Peyer's patch (tissue), 4 donors: ENCODE measurements around the gene IL17RA. TPM values are rescaled to one million over a fixed set of nuclear protein-coding genes. Genes with fewer than 3 reads are reported as not detected.
A peak's percentile ranks its signal among the peaks of the same experiment; 100 is the strongest.

Source experiments
- DNase-seq, 3 donors: peaks; one replicate each; pipeline ENCODE4 v3.0.0-alpha.2; 2017 to 2019
- H3K27ac ChIP-seq, 4 donors: fragments of 200-600 bp; sonication (generic); one replicate each; pipeline ENCODE4 v1.5.1; 2016 to 2019
- H3K27me3 ChIP-seq, 2 donors: fragments of 200-600 bp; sonication (generic); one replicate each; pipeline ENCODE4 v1.5.1; 2019
- H3K36me3 ChIP-seq, 3 donors: fragments of 200-600 bp; sonication (generic); one replicate each; pipeline ENCODE4 v1.5.1; 2016 to 2019
- H3K4me1 ChIP-seq, 4 donors: fragments of 200-600 bp; sonication (generic); one replicate each; pipeline ENCODE4 v1.5.1; 2016 to 2019
- H3K4me3 ChIP-seq, 4 donors: fragments of 200-600 bp; sonication (generic); 1 replicate in 3 of 4; 2 replicates in 1 of 4; pipeline ENCODE4 v1.5.1; 2016 to 2019; ENCODE audit warnings: mild to moderate bottlenecking in 1 of 4
- H3K9me3 ChIP-seq, 4 donors: fragments of 200-600 bp; sonication (generic); one replicate each; pipeline ENCODE4 v1.5.1; 2016 to 2019; ENCODE audit warnings: mild to moderate bottlenecking in 1 of 4
- POLR2A ChIP-seq, 2 donors: fragments of 450-650 bp; IDR thresholded peaks; one replicate each; pipeline ENCODE4 v1.5.1; 2017; ENCODE audit warnings: antibody characterized with exemption in 2 of 2, mild to moderate bottlenecking in 2 of 2, moderate library complexity in 2 of 2
- total RNA-seq, 4 donors: library from RNA; depleted of rRNA; stranded (reverse); fragments of >200 nt; gene quantifications; one replicate each; pipeline ENCODE4 v1.1.0, GENCODE V29; 2016
- TF ChIP-seq, protein P1 (sequence below), 6 experiments: fragments of 450-650 bp in 4 of 6; fragments of 200-600 bp in 2 of 6; sonication (generic) in 1 of 6; IDR thresholded peaks; one replicate each; pipeline ENCODE4 v1.5.1; 2017 to 2019; ENCODE audit warnings: antibody characterized with exemption in 6 of 6, mild to moderate bottlenecking in 3 of 6, moderate library complexity in 1 of 6

IL17RA gene
- total RNA-seq, 4 donors from 2014 or later = 12.4 to 23.6 (median 18.3) TPM

GRCh38 chr22:17091851-17092250, 7.1 kb downstream of the IL17RA start:
- H3K27me3 ChIP-seq = no peaks in the 10 kb centered on the region
- TF ChIP-seq POLR2A (IDR thresholded peaks at IDR 0.05) = no peak
- TF ChIP-seq, protein P1, sequence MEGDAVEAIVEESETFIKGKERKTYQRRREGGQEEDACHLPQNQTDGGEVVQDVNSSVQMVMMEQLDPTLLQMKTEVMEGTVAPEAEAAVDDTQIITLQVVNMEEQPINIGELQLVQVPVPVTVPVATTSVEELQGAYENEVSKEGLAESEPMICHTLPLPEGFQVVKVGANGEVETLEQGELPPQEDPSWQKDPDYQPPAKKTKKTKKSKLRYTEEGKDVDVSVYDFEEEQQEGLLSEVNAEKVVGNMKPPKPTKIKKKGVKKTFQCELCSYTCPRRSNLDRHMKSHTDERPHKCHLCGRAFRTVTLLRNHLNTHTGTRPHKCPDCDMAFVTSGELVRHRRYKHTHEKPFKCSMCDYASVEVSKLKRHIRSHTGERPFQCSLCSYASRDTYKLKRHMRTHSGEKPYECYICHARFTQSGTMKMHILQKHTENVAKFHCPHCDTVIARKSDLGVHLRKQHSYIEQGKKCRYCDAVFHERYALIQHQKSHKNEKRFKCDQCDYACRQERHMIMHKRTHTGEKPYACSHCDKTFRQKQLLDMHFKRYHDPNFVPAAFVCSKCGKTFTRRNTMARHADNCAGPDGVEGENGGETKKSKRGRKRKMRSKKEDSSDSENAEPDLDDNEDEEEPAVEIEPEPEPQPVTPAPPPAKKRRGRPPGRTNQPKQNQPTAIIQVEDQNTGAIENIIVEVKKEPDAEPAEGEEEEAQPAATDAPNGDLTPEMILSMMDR (IDR thresholded peaks at IDR 0.05) = no peak
- no peak overlapping the region for H3K4me3 ChIP-seq
- H3K27ac ChIP-seq = no peak overlapping the region
- H3K4me1 ChIP-seq = peaks cover 0 to 11% (median 0%) of the 10 kb centered on the region in 4 donors
- DNase-seq = peak; percentile 5 to 21 (median 9)
- H3K9me3 ChIP-seq = no peaks in the 10 kb centered on the region
- H3K36me3 ChIP-seq = no peaks in the 10 kb centered on the region

DNA sequence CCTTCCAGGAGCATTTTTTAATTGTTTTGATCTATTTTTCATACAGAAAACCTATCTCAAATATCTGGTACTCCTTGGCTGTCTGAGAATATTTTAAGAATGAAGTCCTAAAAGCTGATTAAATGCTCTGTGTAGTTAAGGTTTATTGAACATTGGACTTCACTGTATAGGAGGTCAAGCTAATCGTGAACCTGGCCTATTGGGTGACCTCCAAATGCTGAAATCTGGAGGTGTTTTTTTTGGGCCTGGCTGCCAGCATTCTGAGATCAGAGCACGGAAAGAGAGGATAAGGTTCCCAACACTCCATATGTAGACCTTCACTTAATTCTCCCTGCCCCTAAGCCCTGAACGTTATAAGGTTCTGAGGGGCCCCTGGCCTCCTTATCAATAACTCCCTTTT, 8.3 kb downstream of the IL17RA start:
- Histone ChIP-seq H3K4me1 (peaks cover 0 to 4% (median under 1%) of the 10 kb centered on the region in 4 donors), H3K4me3 (no peak overlapping the region), H3K9me3 (no peaks in the 10 kb centered on the region), H3K36me3 (peaks cover 0 to 12% (median 0%) of the 10 kb centered on the region in 3 donors), H3K27ac (no peak overlapping the region), H3K27me3 (no peaks in the 10 kb centered on the region)
- DNase-seq = peak in 1 of 3 donors; percentile 3
- TF ChIP-seq POLR2A (IDR thresholded peaks at IDR 0.05) = no peak
- TF ChIP-seq, protein P1 (IDR thresholded peaks at IDR 0.05) = no peak

GRCh38 chr22:17095538-17095937, 10.7 kb downstream of the IL17RA start:
- TF ChIP-seq, protein P1 (IDR thresholded peaks at IDR 0.05) = no peak
- TF ChIP-seq POLR2A (IDR thresholded peaks at IDR 0.05) = no peak
- no peaks in the 10 kb centered on the region for H3K27me3 ChIP-seq
- peak in 2 of 3 donors; percentile 7 to 38 for DNase-seq
- H3K27ac ChIP-seq = no peak overlapping the region
- no peaks in the 10 kb centered on the region for H3K9me3 ChIP-seq
- H3K4me1 ChIP-seq = peaks cover 0 to 6% (median 2%) of the 10 kb centered on the region in 4 donors
- H3K36me3 ChIP-seq = peaks cover 0 to 37% (median 0%) of the 10 kb centered on the region in 3 donors
- H3K4me3 ChIP-seq = no peak overlapping the region

DNA sequence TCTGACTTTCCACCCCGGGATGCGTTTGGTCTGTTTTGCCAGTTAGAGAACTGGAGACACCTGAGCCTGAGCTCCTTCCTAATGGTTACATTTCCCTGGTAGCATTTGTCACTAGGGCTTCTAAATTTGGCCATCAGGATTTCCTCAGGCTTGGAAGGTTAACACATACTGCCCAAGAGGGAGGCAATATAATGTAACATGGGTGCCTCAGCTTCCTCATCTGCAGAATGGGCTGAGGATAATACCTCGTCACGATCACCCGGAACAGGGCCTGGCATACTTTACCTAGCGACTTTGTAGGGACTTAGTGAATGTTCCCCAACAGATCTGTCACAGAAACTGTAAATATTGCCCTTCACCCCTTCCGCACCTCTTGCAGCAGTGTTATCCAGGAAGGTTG, 11.3 kb downstream of the IL17RA start:
- Histone ChIP-seq H3K4me1 (peaks cover 0 to 6% (median 2%) of the 10 kb centered on the region in 4 donors), H3K9me3 (no peaks in the 10 kb centered on the region), H3K36me3 (peaks cover 0 to 42% (median 0%) of the 10 kb centered on the region in 3 donors), H3K27ac (no peak overlapping the region), H3K27me3 (no peaks in the 10 kb centered on the region), H3K4me3 (no peak overlapping the region)
- TF ChIP-seq POLR2A (IDR thresholded peaks at IDR 0.05) = no peak
- TF ChIP-seq, protein P1 (IDR thresholded peaks at IDR 0.05) = no peak
- DNase-seq = no peak

GRCh38 chr22:17097062-17097461, 12.3 kb downstream of the IL17RA start:
- peaks cover 0 to 6% (median 2%) of the 10 kb centered on the region in 4 donors for H3K4me1 ChIP-seq
- TF ChIP-seq, protein P1 (IDR thresholded peaks at IDR 0.05) = no peak
- TF ChIP-seq POLR2A (IDR thresholded peaks at IDR 0.05) = no peak
- H3K36me3 ChIP-seq = peaks cover 0 to 52% (median 0%) of the 10 kb centered on the region in 3 donors

More at GRCh38 chr22:17097062-17097461, 12.3 kb downstream of the IL17RA start:
- H3K4me3 ChIP-seq = no peak overlapping the region
- no peaks in the 10 kb centered on the region for H3K9me3 ChIP-seq
- H3K27me3 ChIP-seq = no peaks in the 10 kb centered on the region
- H3K27ac ChIP-seq = no peak overlapping the region
- no peak for DNase-seq
